GM19099 (cell line): ENCODE data around the gene RBFOX2.

Experiments used
- POLR2A ChIP-seq: IDR thresholded peaks from 3 replicates; pipeline ENCODE4 v1.6.1; 2011; ENCODE audit warnings: low read depth; ENCODE audit not compliant: insufficient read length; ENCODE audit errors: extremely low read depth

RBFOX2 gene

GRCh38 chr22:36028646-36029405 is at the start of gene RBFOX2:
RBFOX2 (minus strand) TSS chr22:36028824; CDS start chr22:36028425, 399 bp downstream.
- no peak for TF ChIP-seq POLR2A

- TF ChIP-seq POLR2A, result no peak
Measured at GRCh38 chr22:36077271-36077670, 48.6 kb upstream of the RBFOX2 start.

GRCh38 chr22:36075724-36076123 is 47.1 kb upstream of the RBFOX2 start:
- TF ChIP-seq POLR2A, result no peak

GRCh38 chr22:36075230-36075629 is 46.6 kb upstream of the RBFOX2 start:
- TF ChIP-seq POLR2A, result no peak

- no peak for TF ChIP-seq POLR2A
Measured at GRCh38 chr22:36073476-36073875, 44.9 kb upstream of the RBFOX2 start.

- TF ChIP-seq POLR2A, result no peak
Measured at GRCh38 chr22:36069368-36069767, 40.7 kb upstream of the RBFOX2 start.

- no peak for TF ChIP-seq POLR2A
Measured at GRCh38 chr22:36068776-36069344, 40.2 kb upstream of the RBFOX2 start.

- no peak for TF ChIP-seq POLR2A
Measured at GRCh38 chr22:36067235-36067558, 38.6 kb upstream of the RBFOX2 start.

- TF ChIP-seq POLR2A, result no peak
Measured at GRCh38 chr22:36065775-36066544, 37.3 kb upstream of the RBFOX2 start.

GRCh38 chr22:36065462-36065774 is 36.8 kb upstream of the RBFOX2 start:
- no peak for TF ChIP-seq POLR2A

- TF ChIP-seq POLR2A, result no peak
Measured at GRCh38 chr22:36064358-36064757, 35.7 kb upstream of the RBFOX2 start.

- TF ChIP-seq POLR2A, result no peak
Measured at GRCh38 chr22:36056980-36057379, 28.4 kb upstream of the RBFOX2 start.

- no peak for TF ChIP-seq POLR2A
Measured at GRCh38 chr22:36055376-36056295, 27.0 kb upstream of the RBFOX2 start.

- no peak for TF ChIP-seq POLR2A
Measured at GRCh38 chr22:36053242-36054147, 24.9 kb upstream of the RBFOX2 start.

GRCh38 chr22:36052505-36052941 is 23.9 kb upstream of the RBFOX2 start:
- no peak for TF ChIP-seq POLR2A

- TF ChIP-seq POLR2A, result no peak
Measured at GRCh38 chr22:36049678-36049997, 21.0 kb upstream of the RBFOX2 start.
